Activated B cell treated with CpG ODN at 0.5 μM for 24 hours (primary cell): ENCODE results near the gene EGR1. TPM values are rescaled to one million over a fixed set of nuclear protein-coding genes. Genes with fewer than 3 reads are reported as not detected.

Experiments used
- ATAC-seq: fragments of 200-7000 bp; cut with Tn5 transposase; one replicate; pipeline ENCODE4 v1.10.0; 2021; ENCODE audit warnings: low read depth, mild to moderate bottlenecking, moderate library complexity
- CTCF ChIA-PET: fragments of 350-600 bp; sonication (Branson Sonifier 250); formaldehyde crosslinking; loops from one replicate; lab custom pipeline; 2021; ENCODE audit warnings: antibody characterized with exemption; lab: Charles Lee
- POLR2A ChIA-PET: fragments of 350-600 bp; sonication (Branson Sonifier 250); formaldehyde crosslinking; loops from one replicate; lab custom pipeline; 2021; ENCODE audit warnings: antibody characterized with exemption; lab: Charles Lee
- DNase-seq: peaks from one replicate; pipeline ENCODE4 v3.0.0; 2022
- H3K27ac Mint-ChIP-seq: one replicate; pipeline ENCODE4 v1.8.0; 2020; ENCODE audit warnings: mixed read lengths
- H3K27me3 Mint-ChIP-seq: one replicate; pipeline ENCODE4 v1.8.0; 2021; ENCODE audit warnings: mixed read lengths
- H3K36me3 Mint-ChIP-seq: one replicate; pipeline ENCODE4 v1.8.0; 2021; ENCODE audit warnings: low read depth, mixed read lengths
- H3K4me1 Mint-ChIP-seq: one replicate; pipeline ENCODE4 v1.8.0; 2021; ENCODE audit warnings: mixed read lengths
- H3K4me3 Mint-ChIP-seq: one replicate; pipeline ENCODE4 v1.8.0; 2020; ENCODE audit warnings: mild to moderate bottlenecking, mixed read lengths
- H3K9me3 Mint-ChIP-seq: one replicate; pipeline ENCODE4 v1.8.0; 2020; ENCODE audit warnings: mixed read lengths
- CTCF ChIP-seq: fragments of 200-600 bp; IDR thresholded peaks from one replicate; pipeline ENCODE4 v1.8.0; 2022; ENCODE audit warnings: antibody characterized with exemption, mild to moderate bottlenecking
- intact Hi-C: fragments of 100-400 bp; cut with micrococcal nuclease; formaldehyde crosslinking; loops from one replicate; pipeline ENCODE4 v1.15.1; 2024
- total RNA-seq: library from RNA; stranded (reverse); gene quantifications from 2 replicates; pipeline ENCODE4 v1.2.3, GENCODE V29; 2022

Gene EGR1
- total RNA-seq, 1 donor from 2014 or later, result 14.2 TPM

GRCh38 chr5:138461343-138462125 lies 3.7 kb upstream of the EGR1 start:
- Mint-ChIP-seq H3K4me1 (peaks cover 40% of the 10 kb centered on the region), H3K4me3 (no peak overlapping the region), H3K27me3 (no peaks in the 10 kb centered on the region), H3K36me3 (no peaks in the 10 kb centered on the region), H3K27ac (no peak overlapping the region), H3K9me3 (no peaks in the 10 kb centered on the region)
- no peak for TF ChIP-seq CTCF
- intact Hi-C loops, result loop anchor here (10.0 kb wide), 2 partner anchors 813 to 943 kb away; partner anchors contain the start of gene SPATA24
- ChIA-PET POLR2A (no interaction called here), CTCF (interaction anchor here (1.2 to 2.9 kb wide), 2 partner anchors 12 to 42 kb away, joined by 4 to 11 read pairs; no protein-coding TSS in a partner anchor)
- ATAC-seq (no peak), DNase-seq (no peak)

DNA sequence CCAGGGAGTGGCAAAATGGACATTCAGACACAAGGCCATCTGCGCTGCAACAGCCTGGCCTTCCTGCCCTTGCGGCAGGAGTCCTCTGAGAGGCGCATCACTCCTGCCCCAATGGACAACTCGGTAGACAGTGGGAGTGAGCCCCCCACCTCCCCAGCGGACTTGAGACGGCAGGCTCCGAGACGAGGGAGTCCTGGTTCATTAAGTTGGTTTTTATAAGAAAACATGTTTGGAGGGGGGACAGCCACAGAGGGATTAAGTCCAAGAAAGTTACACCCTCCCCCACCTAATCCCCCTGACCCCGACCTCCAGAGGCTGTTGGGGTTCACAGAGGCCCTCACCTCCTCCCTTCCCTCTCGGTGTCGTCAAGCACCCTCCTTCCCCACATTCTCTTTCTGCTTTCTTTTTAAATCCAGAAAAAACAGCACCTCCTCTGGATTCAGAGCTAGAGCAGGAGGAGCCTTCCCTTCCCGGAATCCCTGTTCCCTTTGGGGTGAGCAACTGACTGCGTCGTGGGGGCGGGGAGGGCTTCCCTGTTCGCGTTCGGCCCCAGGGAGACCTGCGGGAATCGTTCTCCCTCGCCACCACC lies 1.8 kb upstream of the EGR1 start:
- peaks cover 52% of the 10 kb centered on the region for H3K4me1 Mint-ChIP-seq
- ATAC-seq (no peak), DNase-seq (no peak)
- no peak for TF ChIP-seq CTCF
- H3K27me3 Mint-ChIP-seq, result no peaks in the 10 kb centered on the region
- H3K36me3 Mint-ChIP-seq, result peaks cover 13% of the 10 kb centered on the region
- ChIA-PET POLR2A (interaction anchor here (0.5 to 3.3 kb wide), 5 partner anchors 13 to 810 kb away, joined by 4 to 22 read pairs (median 12); partner anchors contain the start of genes ETF1 and HSPA9), CTCF (interaction anchor here (1.1 to 2.9 kb wide), 4 partner anchors 8 to 110 kb away, joined by 3 to 11 read pairs (median 5); no protein-coding TSS in a partner anchor)
- H3K9me3 Mint-ChIP-seq, result no peaks in the 10 kb centered on the region
- peak overlapping the region; percentile 92 for H3K27ac Mint-ChIP-seq
- peak overlapping the region; percentile 89 for H3K4me3 Mint-ChIP-seq
- intact Hi-C loops, result loop anchor here (1.0 to 10.0 kb wide), 7 partner anchors 13 to 941 kb away; partner anchors contain the start of genes FAM53C, HNRNPA0, KDM3B and SPATA24

GRCh38 chr5:138464008-138464387 lies 1.3 kb upstream of the EGR1 start:
- peaks cover 49% of the 10 kb centered on the region for H3K4me1 Mint-ChIP-seq
- H3K9me3 Mint-ChIP-seq, result no peaks in the 10 kb centered on the region
- ATAC-seq, result peak; percentile 56
- DNase-seq, result peak; percentile 92
- peak overlapping the region; percentile 89 for H3K4me3 Mint-ChIP-seq
- CTCF ChIA-PET, result interaction anchor here (1.1 to 1.6 kb wide), 5 partner anchors 9 to 112 kb away, joined by 3 to 6 read pairs (median 5); partner anchors contain the start of gene KDM3B
- no peaks in the 10 kb centered on the region for H3K27me3 Mint-ChIP-seq
- TF ChIP-seq CTCF, result peak; percentile 87
- H3K27ac Mint-ChIP-seq, result peak overlapping the region; percentile 92
- POLR2A ChIA-PET, result interaction anchor here (0.5 to 3.3 kb wide), 5 partner anchors 14 to 115 kb away, joined by 4 to 22 read pairs (median 12); partner anchors contain the start of genes ETF1, HSPA9 and KDM3B
- H3K36me3 Mint-ChIP-seq, result peaks cover 13% of the 10 kb centered on the region
- intact Hi-C loops, result loop anchor here (1.0 to 10.0 kb wide), 7 partner anchors 14 to 941 kb away; partner anchors contain the start of genes FAM53C, HNRNPA0, KDM3B and SPATA24

DNA sequence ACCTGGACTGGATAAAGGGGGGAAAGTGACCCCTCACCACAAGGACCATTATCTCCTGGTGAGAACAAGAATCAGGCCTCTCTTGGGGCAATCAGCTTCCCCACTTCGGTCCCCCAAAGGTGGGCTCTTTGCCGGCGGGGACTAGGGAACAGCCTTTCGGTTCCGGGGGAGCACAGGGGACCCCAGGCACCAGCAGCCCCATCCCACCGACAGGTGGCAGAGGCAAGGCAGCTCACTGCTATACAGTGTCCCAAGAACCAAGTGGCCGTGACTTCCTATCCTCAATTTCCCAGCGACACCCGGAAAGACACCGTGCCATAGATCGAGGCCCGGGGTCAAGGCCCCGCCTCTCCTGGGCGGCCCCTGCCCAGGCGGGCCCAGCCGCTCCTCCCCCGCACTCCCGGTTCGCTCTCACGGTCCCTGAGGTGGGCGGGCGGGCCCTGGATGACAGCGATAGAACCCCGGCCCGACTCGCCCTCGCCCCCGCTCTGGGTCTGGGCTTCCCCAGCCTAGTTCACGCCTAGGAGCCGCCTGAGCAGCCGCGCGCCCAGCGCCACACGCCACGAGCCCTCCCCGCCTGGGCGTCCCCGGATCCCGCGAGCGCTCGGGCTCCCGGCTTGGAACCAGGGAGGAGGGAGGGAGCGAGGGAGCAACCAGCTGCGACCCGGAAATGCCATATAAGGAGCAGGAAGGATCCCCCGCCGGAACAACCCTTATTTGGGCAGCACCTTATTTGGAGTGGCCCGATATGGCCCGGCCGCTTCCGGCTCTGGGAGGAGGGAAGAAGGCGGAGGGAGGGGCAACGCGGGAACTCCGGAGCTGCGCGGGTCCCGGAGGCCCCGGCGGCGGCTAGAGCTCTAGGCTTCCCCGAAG lies 655 bp upstream of the EGR1 start:
- intact Hi-C loops, result loop anchor here (1.0 to 10.0 kb wide), 12 partner anchors 14 to 1838 kb away; partner anchors contain the start of genes BRD8, ETF1, FAM53C and HNRNPA0
- DNase-seq (peak; percentile 94), ATAC-seq (peak; percentile 64)
- Mint-ChIP-seq H3K27me3 (no peaks in the 10 kb centered on the region), H3K4me1 (peaks cover 43% of the 10 kb centered on the region), H3K9me3 (no peaks in the 10 kb centered on the region), H3K4me3 (peak overlapping the region; percentile 89), H3K27ac (peak overlapping the region; percentile 92), H3K36me3 (peaks cover 13% of the 10 kb centered on the region)
- TF ChIP-seq CTCF, result peak; percentile 16
- ChIA-PET POLR2A (interaction anchor here (0.5 to 3.3 kb wide), 13 partner anchors 14 to 1643 kb away, joined by 3 to 22 read pairs (median 5); partner anchors contain the start of genes ETF1, FAM53C, HSPA9 and KDM3B), CTCF (interaction anchor here (1.1 to 1.6 kb wide), 6 partner anchors 10 to 112 kb away, joined by 3 to 9 read pairs (median 5); partner anchors contain the start of gene KDM3B)
